ENCODE results near the gene TRMT61A. TPM values are rescaled to one million over a fixed set of nuclear protein-coding genes. Genes with fewer than 3 reads are reported as not detected.

TRMT61A gene
- total RNA-seq, 2 donors from 2014 or later: 8.2 to 8.3 TPM

- Mint-ChIP-seq H3K4me1 (peaks cover 8% of the 10 kb centered on the region), H3K4me3 (no peak overlapping the region), H3K27ac (no peak overlapping the region), H3K36me3 (ENCODE audit: low read depth) (peaks cover 2% of the 10 kb centered on the region), H3K27me3 (no peaks in the 10 kb centered on the region)
- no peak for DNase-seq
- H3K9me3 ChIP-seq (ENCODE audit: control insufficient read depth, low read length, poor library complexity, severe bottlenecking): no peaks in the 10 kb centered on the region
- no peak for ATAC-seq
These were observed 47.5 kb downstream of the TRMT61A start for GRCh38 chr14:103576371-103577024.

GRCh38 chr14:103578401-103579075 is 49.5 kb downstream of the TRMT61A start:
- no peaks in the 10 kb centered on the region for H3K9me3 ChIP-seq (ENCODE audit: control insufficient read depth, low read length, poor library complexity, severe bottlenecking)
- DNase-seq: no peak
- Mint-ChIP-seq H3K27ac (peak overlapping the region; percentile 49), H3K4me1 (peaks cover 10% of the 10 kb centered on the region), H3K27me3 (no peaks in the 10 kb centered on the region), H3K36me3 (ENCODE audit: low read depth) (peaks cover 2% of the 10 kb centered on the region), H3K4me3 (no peak overlapping the region)
- no peak for ATAC-seq

DNA sequence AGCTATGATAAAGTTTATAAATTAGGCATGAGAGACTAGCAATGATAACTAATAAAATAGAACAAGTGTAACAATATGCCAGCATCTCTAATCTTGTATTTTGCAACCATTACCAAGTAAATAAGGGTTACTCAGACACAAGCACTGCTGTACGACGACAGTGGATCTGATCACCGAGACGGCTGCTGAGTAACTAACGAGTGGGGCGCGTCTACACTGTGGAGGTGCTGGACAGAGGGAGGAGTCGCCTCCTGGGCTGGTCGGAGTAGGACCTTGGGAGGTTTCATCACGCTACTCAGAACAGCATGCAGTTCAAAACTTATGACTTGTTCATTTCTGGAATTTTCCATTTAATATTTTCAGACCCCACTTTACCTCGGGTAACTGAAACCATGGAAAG is 52.2 kb downstream of the TRMT61A start:
- Mint-ChIP-seq H3K27ac (no peak overlapping the region), H3K4me1 (peaks cover 4% of the 10 kb centered on the region), H3K4me3 (no peak overlapping the region), H3K36me3 (ENCODE audit: low read depth) (peaks cover 3% of the 10 kb centered on the region), H3K27me3 (no peaks in the 10 kb centered on the region)
- no peaks in the 10 kb centered on the region for H3K9me3 ChIP-seq (ENCODE audit: control insufficient read depth, low read length, poor library complexity, severe bottlenecking)
- DNase-seq (no peak), ATAC-seq (no peak)

- no peak for ATAC-seq
These were observed 53.1 kb downstream of the TRMT61A start for GRCh38 chr14:103581954-103582703.

GRCh38 chr14:103584326-103584915 is 55.4 kb downstream of the TRMT61A start:
- H3K9me3 ChIP-seq (ENCODE audit: control insufficient read depth, low read length, poor library complexity, severe bottlenecking): no peaks in the 10 kb centered on the region
- H3K4me3 Mint-ChIP-seq: no peak overlapping the region
- H3K27me3 Mint-ChIP-seq: no peaks in the 10 kb centered on the region
- peaks cover 6% of the 10 kb centered on the region for H3K4me1 Mint-ChIP-seq
- H3K36me3 Mint-ChIP-seq (ENCODE audit: low read depth): peaks cover 3% of the 10 kb centered on the region
- peak overlapping the region; percentile 29 for H3K27ac Mint-ChIP-seq
- no peak for ATAC-seq
- DNase-seq: no peak

More at GRCh38 chr14:103581954-103582703, 53.1 kb downstream of the TRMT61A start:
- no peak overlapping the region for H3K4me3 Mint-ChIP-seq
- no peak for DNase-seq
- H3K36me3 Mint-ChIP-seq (ENCODE audit: low read depth): peaks cover 3% of the 10 kb centered on the region
- H3K27ac Mint-ChIP-seq: no peak overlapping the region
- H3K4me1 Mint-ChIP-seq: peaks cover 6% of the 10 kb centered on the region
- H3K27me3 Mint-ChIP-seq: no peaks in the 10 kb centered on the region
- no peaks in the 10 kb centered on the region for H3K9me3 ChIP-seq (ENCODE audit: control insufficient read depth, low read length, poor library complexity, severe bottlenecking)

Other genes starting within 250 kb of the TRMT61A start
- 100 to 1,000 TPM; 649 to 800 TPM for gene EIF5, start 195.0 kb upstream of the TRMT61A start, total RNA-seq
- 100 to 1,000 TPM; 121 to 136 TPM for gene MARK3, start 143.8 kb upstream of the TRMT61A start, total RNA-seq
- gene CKB, start 6.4 kb upstream of the TRMT61A start, total RNA-seq: 1 to 10 TPM; 7.0 to 8.0 TPM
- 10 to 100 TPM; 28.5 to 32.9 TPM for gene BAG5, start 33.5 kb downstream of the TRMT61A start, total RNA-seq
- gene COA8, start 33.8 kb downstream of the TRMT61A start, total RNA-seq: 10 to 100 TPM; 18.3 to 19.4 TPM
- 100 to 1,000 TPM; 162 to 198 TPM for gene KLC1, start 100.0 kb downstream of the TRMT61A start, total RNA-seq
- gene XRCC3, start 186.3 kb downstream of the TRMT61A start, total RNA-seq: 1 to 10 TPM; 6.9 to 8.3 TPM
- gene ZFYVE21, start 186.6 kb downstream of the TRMT61A start, total RNA-seq: 1 to 10 TPM; 9.1 to 9.5 TPM

Data from T-helper 17 cell (primary cell).